ENCODE results near the gene IGLON5.

IGLON5 gene

DNA sequence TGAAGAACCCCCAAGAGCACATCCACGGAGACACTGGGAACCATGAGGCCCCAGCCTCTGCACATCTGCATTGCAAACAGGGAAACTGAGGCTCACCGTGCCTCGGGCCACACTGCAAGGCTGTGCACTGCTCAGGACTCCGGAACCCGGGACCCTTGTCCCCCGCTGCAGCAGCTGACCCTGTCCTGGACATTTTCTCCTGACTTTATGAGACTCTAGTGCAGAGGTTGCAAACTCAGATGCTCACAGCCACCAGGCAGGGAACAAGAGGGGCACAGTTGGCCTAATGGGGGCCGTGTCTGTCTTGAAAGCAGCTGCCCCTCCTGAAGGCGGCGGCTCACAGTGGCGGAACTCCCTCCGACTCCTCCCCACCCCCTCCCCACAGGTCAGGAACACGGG is 16.5 kb upstream of the IGLON5 start:
- Histone ChIP-seq H3K4me2 (ENCODE audit: low read depth, low read length, poor library complexity, severe bottlenecking) (no peak overlapping the region), H4K20me1 (ENCODE audit: insufficient read depth, low read length, poor library complexity, severe bottlenecking) (no peaks in the 10 kb centered on the region), H3K36me3 (ENCODE audit: insufficient read depth, low read length) (no peaks in the 10 kb centered on the region), H3K4me3 (ENCODE audit: low read length, poor library complexity, severe bottlenecking) (no peak overlapping the region), H3K9me2 (replicated peaks; ENCODE audit: low read depth, low read length) (no peaks in the 10 kb centered on the region), H3K4me1 (ENCODE audit: insufficient read depth, low read length, poor library complexity, severe bottlenecking) (no peaks in the 10 kb centered on the region), H3F3A (ENCODE audit: low read depth) (no peaks in the 10 kb centered on the region), H2AFZ (ENCODE audit: low read length) (no peak overlapping the region), H3K27me3 (ENCODE audit: insufficient read depth, low read length, poor library complexity, severe bottlenecking) (no peaks in the 10 kb centered on the region), H3K9ac (ENCODE audit: low read depth, low read length, poor library complexity, severe bottlenecking) (no peak overlapping the region), H3K9me3 (ENCODE audit: insufficient read depth, low read depth, low read length) (no peaks in the 10 kb centered on the region), H3K79me2 (ENCODE audit: insufficient read depth, low read length) (no peaks in the 10 kb centered on the region)
- TF ChIP-seq EZH2phosphoT487 (IDR thresholded peaks at IDR 0.05; ENCODE audit: borderline replicate concordance): no peak
- TF ChIP-seq, protein P1, sequence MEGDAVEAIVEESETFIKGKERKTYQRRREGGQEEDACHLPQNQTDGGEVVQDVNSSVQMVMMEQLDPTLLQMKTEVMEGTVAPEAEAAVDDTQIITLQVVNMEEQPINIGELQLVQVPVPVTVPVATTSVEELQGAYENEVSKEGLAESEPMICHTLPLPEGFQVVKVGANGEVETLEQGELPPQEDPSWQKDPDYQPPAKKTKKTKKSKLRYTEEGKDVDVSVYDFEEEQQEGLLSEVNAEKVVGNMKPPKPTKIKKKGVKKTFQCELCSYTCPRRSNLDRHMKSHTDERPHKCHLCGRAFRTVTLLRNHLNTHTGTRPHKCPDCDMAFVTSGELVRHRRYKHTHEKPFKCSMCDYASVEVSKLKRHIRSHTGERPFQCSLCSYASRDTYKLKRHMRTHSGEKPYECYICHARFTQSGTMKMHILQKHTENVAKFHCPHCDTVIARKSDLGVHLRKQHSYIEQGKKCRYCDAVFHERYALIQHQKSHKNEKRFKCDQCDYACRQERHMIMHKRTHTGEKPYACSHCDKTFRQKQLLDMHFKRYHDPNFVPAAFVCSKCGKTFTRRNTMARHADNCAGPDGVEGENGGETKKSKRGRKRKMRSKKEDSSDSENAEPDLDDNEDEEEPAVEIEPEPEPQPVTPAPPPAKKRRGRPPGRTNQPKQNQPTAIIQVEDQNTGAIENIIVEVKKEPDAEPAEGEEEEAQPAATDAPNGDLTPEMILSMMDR (conservative IDR thresholded peaks at IDR 0.05; ENCODE audit: low read length): no peak

DNA sequence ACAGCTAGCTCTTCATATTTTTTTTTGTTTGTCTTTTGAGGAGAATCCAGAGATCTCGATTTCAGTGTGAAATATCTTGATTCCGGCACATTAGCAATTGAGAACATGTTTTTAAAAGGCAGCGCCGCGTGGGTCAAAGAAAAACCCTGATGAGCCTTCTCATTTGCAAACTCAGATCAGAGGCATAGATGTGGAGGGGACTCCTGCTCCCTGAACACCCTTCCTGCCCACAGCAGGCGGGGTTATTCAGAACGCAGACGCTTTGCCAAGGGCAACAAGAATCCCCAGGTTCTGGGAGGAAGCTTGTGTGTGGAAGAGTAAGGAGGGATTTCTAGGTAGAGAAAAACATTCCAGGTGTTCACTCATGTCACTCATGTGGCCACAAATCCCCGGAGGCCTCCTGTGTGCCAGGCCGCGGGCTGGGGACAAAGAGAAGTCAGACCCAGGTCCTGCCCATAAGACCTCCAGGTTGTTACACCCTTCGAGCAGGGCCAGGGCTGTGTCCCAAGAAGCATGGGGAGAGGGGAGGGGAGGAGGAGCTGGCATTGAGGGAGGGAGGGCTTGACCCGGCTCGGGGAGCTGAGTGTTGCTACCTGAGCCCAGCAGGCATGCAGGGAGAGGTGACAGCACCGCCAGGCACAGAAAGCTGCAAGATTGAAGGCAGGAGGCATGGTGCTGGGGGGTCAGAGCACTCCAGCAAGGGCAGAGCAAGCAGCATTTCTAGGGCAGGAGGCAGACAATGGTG is 15.9 kb upstream of the IGLON5 start:
- H3K36me3 ChIP-seq (ENCODE audit: insufficient read depth, low read length): no peaks in the 10 kb centered on the region

DNA sequence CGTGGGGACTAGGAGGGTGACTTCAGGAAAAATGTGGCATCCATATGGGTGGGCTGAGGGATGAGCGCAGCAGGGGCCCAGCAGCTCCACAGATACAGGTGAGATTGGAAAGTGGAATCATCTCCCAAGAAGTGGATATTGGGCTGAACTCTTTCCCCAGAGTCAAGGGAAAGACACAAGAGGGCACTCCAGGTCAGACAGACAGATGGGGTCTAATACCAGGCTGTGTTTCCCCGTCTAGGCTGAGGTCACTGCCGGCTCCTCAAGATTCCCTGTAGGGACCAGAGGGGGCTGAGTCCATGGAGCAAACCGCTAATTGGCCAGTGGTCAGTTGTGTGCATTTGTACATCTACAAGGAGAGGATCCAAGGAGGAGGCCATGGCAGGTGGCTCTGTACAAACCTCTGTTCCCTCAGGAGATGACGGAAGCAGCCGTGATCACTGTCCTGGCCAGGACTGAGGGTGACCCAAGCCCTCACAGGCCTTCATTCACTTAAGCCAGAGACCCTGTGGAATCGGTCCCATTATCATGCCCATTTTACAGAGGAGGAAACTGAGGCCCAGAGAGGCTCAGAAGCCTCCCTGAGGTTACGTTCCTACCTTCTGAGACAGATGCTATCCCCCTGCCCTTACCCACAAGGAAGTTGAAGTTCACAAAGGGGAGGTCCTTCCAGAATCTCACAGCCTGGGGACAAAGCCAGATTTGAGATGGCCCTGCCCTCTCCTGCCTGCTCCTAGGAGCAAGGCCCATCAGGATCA is 14.9 kb upstream of the IGLON5 start:
- TF ChIP-seq EZH2phosphoT487 (IDR thresholded peaks at IDR 0.05; ENCODE audit: borderline replicate concordance): no peak
- TF ChIP-seq, protein P1 (conservative IDR thresholded peaks at IDR 0.05; ENCODE audit: low read length): peak; percentile 32
- H3K9ac ChIP-seq (ENCODE audit: low read depth, low read length, poor library complexity, severe bottlenecking): no peak overlapping the region
- no peaks in the 10 kb centered on the region for H3K36me3 ChIP-seq (ENCODE audit: insufficient read depth, low read length)
- H2AFZ ChIP-seq (ENCODE audit: low read length): no peak overlapping the region
- no peaks in the 10 kb centered on the region for H3K79me2 ChIP-seq (ENCODE audit: insufficient read depth, low read length)
- no peaks in the 10 kb centered on the region for H3K4me1 ChIP-seq (ENCODE audit: insufficient read depth, low read length, poor library complexity, severe bottlenecking)
- no peak overlapping the region for H3K4me3 ChIP-seq (ENCODE audit: low read length, poor library complexity, severe bottlenecking)
- H3F3A ChIP-seq (ENCODE audit: low read depth): no peaks in the 10 kb centered on the region
- no peaks in the 10 kb centered on the region for H3K27me3 ChIP-seq (ENCODE audit: insufficient read depth, low read length, poor library complexity, severe bottlenecking)
- H3K9me2 ChIP-seq (replicated peaks; ENCODE audit: low read depth, low read length): no peaks in the 10 kb centered on the region
- H3K4me2 ChIP-seq (ENCODE audit: low read depth, low read length, poor library complexity, severe bottlenecking): no peak overlapping the region
- no peaks in the 10 kb centered on the region for H3K9me3 ChIP-seq (ENCODE audit: insufficient read depth, low read depth, low read length)
- H4K20me1 ChIP-seq (ENCODE audit: insufficient read depth, low read length, poor library complexity, severe bottlenecking): no peaks in the 10 kb centered on the region

More for the DNA sequence above, 15.9 kb upstream of the IGLON5 start:
- TF ChIP-seq, protein P1 (conservative IDR thresholded peaks at IDR 0.05; ENCODE audit: low read length): no peak
- TF ChIP-seq EZH2phosphoT487 (IDR thresholded peaks at IDR 0.05; ENCODE audit: borderline replicate concordance): no peak
- Histone ChIP-seq H3K79me2 (ENCODE audit: insufficient read depth, low read length) (no peaks in the 10 kb centered on the region), H3K9ac (ENCODE audit: low read depth, low read length, poor library complexity, severe bottlenecking) (no peak overlapping the region), H2AFZ (ENCODE audit: low read length) (no peak overlapping the region), H3F3A (ENCODE audit: low read depth) (no peaks in the 10 kb centered on the region), H4K20me1 (ENCODE audit: insufficient read depth, low read length, poor library complexity, severe bottlenecking) (no peaks in the 10 kb centered on the region), H3K9me2 (replicated peaks; ENCODE audit: low read depth, low read length) (no peaks in the 10 kb centered on the region), H3K4me3 (ENCODE audit: low read length, poor library complexity, severe bottlenecking) (no peak overlapping the region), H3K27me3 (ENCODE audit: insufficient read depth, low read length, poor library complexity, severe bottlenecking) (no peaks in the 10 kb centered on the region), H3K9me3 (ENCODE audit: insufficient read depth, low read depth, low read length) (no peaks in the 10 kb centered on the region), H3K4me1 (ENCODE audit: insufficient read depth, low read length, poor library complexity, severe bottlenecking) (no peaks in the 10 kb centered on the region), H3K4me2 (ENCODE audit: low read depth, low read length, poor library complexity, severe bottlenecking) (no peak overlapping the region)

Measured in Loucy (cell line).